ENCODE data around the gene SPOCK1. TPM values are rescaled to one million over a fixed set of nuclear protein-coding genes. Genes with fewer than 3 reads are reported as not detected.

Gene SPOCK1
- total and polyA plus RNA-seq, 12 donors, result 13.7 to 70.3 (median 28.6) TPM

DNA sequence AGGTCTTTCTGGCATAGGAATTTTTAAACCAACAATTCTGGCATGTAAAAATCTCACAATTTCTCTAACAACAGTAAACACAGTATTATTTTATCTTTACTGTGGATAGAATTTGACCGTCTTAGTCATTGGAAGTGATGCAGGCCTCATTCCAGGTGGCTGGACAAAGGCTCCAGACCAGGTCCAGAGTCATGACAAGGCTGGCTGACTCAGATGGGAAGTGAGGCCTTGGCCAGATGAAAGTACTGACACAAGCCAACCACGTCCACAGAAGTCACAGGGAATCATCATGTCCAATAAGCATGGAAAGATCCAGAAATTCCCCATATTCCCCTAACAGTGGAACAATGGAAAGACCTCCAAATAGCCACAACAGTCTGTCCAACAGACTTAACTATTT is 12.4 kb downstream of the SPOCK1 start:
- WGBS, 2 donors, result 57 to 64% methylated on average over 2 of the region's 2 CpGs
- DNase-seq (peak in 1 of 2 donors; percentile 16), ATAC-seq (peak in 6 of 8 donors; percentile 45 to 86 (median 67))
- intact Hi-C loops (cut with DNase I), result no loop called here
- H3K27me3 ChIP-seq, result no peaks in the 10 kb centered on the region
- no peaks in the 10 kb centered on the region for H3K36me3 ChIP-seq
- H3K9me3 ChIP-seq, result no peaks in the 10 kb centered on the region
- peaks cover 0 to 16% (median 0%) of the 10 kb centered on the region in 9 donors for H3K4me1 ChIP-seq
- H3K4me3 ChIP-seq, result no peak overlapping the region
- TF ChIP-seq, protein P1, sequence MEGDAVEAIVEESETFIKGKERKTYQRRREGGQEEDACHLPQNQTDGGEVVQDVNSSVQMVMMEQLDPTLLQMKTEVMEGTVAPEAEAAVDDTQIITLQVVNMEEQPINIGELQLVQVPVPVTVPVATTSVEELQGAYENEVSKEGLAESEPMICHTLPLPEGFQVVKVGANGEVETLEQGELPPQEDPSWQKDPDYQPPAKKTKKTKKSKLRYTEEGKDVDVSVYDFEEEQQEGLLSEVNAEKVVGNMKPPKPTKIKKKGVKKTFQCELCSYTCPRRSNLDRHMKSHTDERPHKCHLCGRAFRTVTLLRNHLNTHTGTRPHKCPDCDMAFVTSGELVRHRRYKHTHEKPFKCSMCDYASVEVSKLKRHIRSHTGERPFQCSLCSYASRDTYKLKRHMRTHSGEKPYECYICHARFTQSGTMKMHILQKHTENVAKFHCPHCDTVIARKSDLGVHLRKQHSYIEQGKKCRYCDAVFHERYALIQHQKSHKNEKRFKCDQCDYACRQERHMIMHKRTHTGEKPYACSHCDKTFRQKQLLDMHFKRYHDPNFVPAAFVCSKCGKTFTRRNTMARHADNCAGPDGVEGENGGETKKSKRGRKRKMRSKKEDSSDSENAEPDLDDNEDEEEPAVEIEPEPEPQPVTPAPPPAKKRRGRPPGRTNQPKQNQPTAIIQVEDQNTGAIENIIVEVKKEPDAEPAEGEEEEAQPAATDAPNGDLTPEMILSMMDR (IDR thresholded peaks at IDR 0.05), result no peak
- no peak overlapping the region for H3K27ac ChIP-seq

DNA sequence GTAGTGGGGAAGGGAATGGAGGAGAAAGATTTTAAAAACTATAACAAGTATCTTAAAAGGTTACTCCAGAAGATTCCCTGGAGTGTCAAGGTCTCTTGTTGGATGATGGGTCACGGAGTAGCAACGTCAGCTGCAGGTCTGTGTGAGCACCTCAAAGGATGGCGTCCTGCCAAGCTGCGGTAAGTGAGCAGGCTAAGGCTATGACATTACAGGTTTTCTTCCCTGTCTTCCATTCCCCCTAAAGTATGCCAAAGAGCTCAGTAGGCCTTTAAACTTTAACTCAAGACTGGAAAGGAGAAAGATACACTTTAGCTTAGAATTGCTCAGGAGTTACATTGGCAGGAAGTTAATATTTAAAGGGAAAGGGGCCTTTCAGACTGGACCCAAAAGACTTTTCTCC is 17.5 kb downstream of the SPOCK1 start:
- TF ChIP-seq, protein P1 (IDR thresholded peaks at IDR 0.05), result no peak
- 71 to 80% methylated on average over 4 of the region's 4 CpGs for WGBS, 2 donors

DNA sequence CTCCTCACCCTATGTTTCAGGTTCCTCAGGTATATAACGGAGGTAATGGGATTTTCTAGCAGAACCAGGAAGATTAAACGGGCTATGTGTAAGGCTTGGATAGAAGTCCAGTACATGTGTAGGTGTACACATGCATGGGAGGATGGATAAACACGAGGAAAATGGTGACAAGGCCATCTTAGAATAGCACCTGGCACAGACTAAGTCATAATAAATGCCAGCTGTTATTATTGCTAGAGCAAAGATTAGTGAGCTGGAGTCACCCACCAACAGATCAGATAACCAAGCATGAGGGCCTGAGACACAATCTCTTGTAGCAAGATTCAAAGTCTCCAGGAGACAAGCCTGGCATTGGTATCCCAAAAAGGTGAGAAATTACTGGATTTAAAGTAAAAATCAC is 21.1 kb downstream of the SPOCK1 start:
- 41 to 75% methylated on average over 3 of the region's 3 CpGs for WGBS, 2 donors
- DNase-seq, result no peak
- no peaks in the 10 kb centered on the region for H3K36me3 ChIP-seq
- ATAC-seq, result no peak
- peaks cover 0 to 3% (median 0%) of the 10 kb centered on the region in 7 donors for H3K27me3 ChIP-seq
- H3K4me1 ChIP-seq, result no peaks in the 10 kb centered on the region
- H3K27ac ChIP-seq, result no peak overlapping the region
- intact Hi-C loops (cut with DNase I), result no loop called here
- no peak overlapping the region for H3K4me3 ChIP-seq
- H3K9me3 ChIP-seq, result no peaks in the 10 kb centered on the region
- TF ChIP-seq, protein P1 (IDR thresholded peaks at IDR 0.05), result no peak

More for the DNA sequence above, 17.5 kb downstream of the SPOCK1 start:
- no peaks in the 10 kb centered on the region for H3K27me3 ChIP-seq
- peaks cover 0 to 5% (median 0%) of the 10 kb centered on the region in 9 donors for H3K4me1 ChIP-seq
- no peaks in the 10 kb centered on the region for H3K9me3 ChIP-seq
- no peak overlapping the region for H3K4me3 ChIP-seq
- no peak for DNase-seq
- ATAC-seq, result no peak
- no peaks in the 10 kb centered on the region for H3K36me3 ChIP-seq
- intact Hi-C loops (cut with DNase I), result no loop called here
- H3K27ac ChIP-seq, result no peak overlapping the region

DNA sequence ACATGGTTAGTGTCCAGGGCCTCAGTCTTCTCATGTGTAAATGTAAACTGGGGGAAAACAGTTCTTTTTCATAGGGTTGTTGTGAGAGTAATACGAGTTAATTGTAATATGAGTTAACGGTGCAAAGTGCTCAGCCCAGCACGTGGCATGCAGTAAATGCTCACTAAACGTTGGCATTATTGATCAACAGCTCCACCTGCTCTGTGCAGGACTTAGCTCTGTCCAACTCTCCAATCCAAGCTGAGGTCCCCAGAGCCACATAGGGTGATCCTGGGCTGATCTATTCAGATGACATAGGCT is 28.3 kb downstream of the SPOCK1 start:
- Histone ChIP-seq H3K27me3 (peaks cover 0 to 8% (median 0%) of the 10 kb centered on the region in 7 donors), H3K27ac (no peak overlapping the region), H3K9me3 (no peaks in the 10 kb centered on the region), H3K36me3 (no peaks in the 10 kb centered on the region), H3K4me3 (no peak overlapping the region), H3K4me1 (no peaks in the 10 kb centered on the region)
- TF ChIP-seq, protein P1 (IDR thresholded peaks at IDR 0.05), result no peak
- ATAC-seq, result no peak
- intact Hi-C loops (cut with DNase I), result no loop called here
- DNase-seq, result no peak
- WGBS, 2 donors, result 83 to 86% methylated on average over 4 of the region's 4 CpGs
